Inflammatory macrophage treated with lipopolysaccharide for 1 hour (primary cell): ENCODE measurements around the gene CCBE1.
A peak's percentile ranks its signal among the peaks of the same experiment; 100 is the strongest.
"Not testable (repeated sequence)": the region's sequence is repeated elsewhere in the genome, so short reads cannot be mapped to it uniquely, and the experiment has no call there.

Source experiments
- DNase-seq, 2 donors: peaks; one replicate each; pipeline ENCODE4 v3.0.0-alpha.2; 2020 to 2022

The CCBE1 gene

GRCh38 chr18:59697236-59697932 is at the start of gene CCBE1:
TSS of gene CCBE1 (minus strand) at chr18:59697423.
- DNase-seq: peak in 1 of 2 donors; percentile 20

GRCh38 chr18:59744271-59744721 is 47.1 kb upstream of the CCBE1 start:
- DNase-seq: no peak

GRCh38 chr18:59743566-59743965 is 46.3 kb upstream of the CCBE1 start:
- no peak for DNase-seq

DNA sequence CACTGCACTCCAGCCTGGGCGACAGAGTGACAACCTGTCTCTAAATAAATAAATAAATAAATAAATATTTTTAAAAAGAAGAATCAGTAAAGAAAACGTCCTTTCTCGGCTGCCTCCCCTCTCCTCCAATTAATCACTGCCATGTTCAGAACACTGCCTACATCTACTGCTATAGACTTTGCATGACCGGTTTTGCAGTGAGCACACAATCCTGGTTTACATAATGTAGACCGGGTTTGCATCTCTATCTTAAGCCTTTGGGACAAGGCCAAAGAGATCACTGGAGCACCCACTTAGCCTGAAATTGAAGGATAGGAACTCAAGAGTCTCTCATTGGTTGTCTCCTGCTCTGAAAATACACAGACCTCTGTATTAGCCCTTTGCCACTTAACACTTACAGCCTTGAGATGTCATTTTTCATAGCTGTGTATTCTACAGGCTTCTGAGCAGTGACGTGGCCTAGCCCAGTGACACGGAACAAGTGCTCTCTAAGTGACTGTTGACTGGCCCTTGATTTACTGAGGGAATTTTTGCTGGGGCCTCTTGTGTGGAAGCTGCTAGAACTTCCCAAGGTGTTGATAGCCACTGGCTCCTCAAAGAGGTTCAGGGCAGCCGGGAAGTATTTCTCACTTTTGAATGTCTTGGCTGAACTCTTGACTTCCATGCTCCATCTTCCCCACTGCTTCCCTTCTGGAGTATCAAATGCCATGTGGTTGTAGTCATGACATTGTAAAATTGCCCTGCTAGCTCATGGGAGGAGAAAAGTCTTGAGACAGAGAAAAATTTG is 45.3 kb upstream of the CCBE1 start:
- DNase-seq: no peak

- DNase-seq: no peak
Observed at GRCh38 chr18:59740141-59740540, 42.9 kb upstream of the CCBE1 start.

- DNase-seq: no peak
Observed at GRCh38 chr18:59737776-59738300, 40.6 kb upstream of the CCBE1 start.

GRCh38 chr18:59737335-59737734 is 40.1 kb upstream of the CCBE1 start:
- DNase-seq: not testable (repeated sequence)

DNA sequence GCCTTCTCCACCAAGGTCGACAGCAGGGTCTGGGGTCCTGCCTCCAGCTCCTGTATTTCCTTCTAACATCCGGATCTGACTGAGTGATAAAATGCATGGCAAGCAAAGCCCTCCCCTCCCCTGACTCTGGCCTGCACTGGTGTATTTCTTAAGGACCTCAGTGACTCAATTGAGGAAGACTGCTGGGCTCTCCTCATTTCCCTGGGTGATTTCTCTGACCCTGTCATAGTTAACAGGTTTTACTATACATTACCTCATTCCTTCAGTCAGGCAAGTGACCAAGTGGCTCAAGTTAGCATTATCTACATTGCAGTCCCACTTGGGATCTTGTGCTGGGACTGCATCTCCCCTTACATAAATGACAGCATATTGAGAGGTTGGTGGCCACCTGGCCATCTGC is 38.8 kb upstream of the CCBE1 start:
- no peak for DNase-seq

DNA sequence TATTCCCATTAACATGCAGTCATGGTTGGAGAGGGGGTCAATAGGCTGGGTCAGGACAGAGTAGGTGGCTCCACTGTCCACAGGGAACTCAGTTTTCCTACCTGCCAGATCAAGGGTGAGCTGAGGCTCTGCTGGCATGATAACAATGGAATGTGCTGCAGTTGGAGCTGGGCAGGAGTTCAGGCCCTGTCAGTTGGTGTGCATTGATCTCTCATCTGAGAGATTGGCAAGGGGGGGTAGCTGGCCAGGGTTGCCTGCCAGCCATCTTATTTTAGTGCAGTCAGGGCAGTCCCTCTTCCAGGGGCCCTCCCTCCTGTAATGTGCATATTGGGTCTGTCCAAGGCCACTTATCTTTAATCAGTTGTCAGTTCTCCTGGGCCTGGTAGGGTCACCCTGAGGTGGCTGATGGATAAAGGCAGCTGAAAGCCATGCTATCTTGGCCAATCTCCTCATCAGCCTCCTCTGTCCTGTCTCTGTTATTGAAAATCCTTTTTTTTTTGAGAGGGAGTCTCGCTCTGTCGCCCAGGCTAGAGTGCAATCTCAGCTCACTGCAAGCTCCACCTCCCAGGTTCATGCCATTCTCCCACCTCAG is 38.1 kb upstream of the CCBE1 start:
- DNase-seq: no peak

- no peak for DNase-seq
Observed at GRCh38 chr18:59733421-59733820, 36.2 kb upstream of the CCBE1 start.

- DNase-seq: no peak
Observed at GRCh38 chr18:59730896-59731295, 33.7 kb upstream of the CCBE1 start.

- DNase-seq: no peak
Observed at GRCh38 chr18:59729781-59730180, 32.6 kb upstream of the CCBE1 start.

DNA sequence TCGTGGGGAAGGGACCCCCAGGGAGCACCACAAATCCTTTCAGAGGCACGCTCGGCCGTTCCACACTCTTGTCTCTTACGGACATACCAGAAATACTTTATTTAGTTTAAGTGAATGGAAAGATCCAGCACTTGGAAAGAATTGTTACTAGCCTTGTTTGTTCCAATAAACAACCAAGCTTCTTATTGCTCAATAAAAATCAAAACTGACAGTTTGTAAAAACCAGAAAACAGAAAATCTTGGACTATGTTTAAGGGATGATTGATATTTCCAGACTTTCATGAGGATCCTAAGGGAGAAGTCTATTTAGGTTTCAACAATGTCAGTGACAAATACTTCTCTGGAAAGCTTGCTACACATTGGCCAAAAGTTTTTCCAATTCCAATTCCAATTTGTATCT is 31.6 kb upstream of the CCBE1 start:
- no peak for DNase-seq

DNA sequence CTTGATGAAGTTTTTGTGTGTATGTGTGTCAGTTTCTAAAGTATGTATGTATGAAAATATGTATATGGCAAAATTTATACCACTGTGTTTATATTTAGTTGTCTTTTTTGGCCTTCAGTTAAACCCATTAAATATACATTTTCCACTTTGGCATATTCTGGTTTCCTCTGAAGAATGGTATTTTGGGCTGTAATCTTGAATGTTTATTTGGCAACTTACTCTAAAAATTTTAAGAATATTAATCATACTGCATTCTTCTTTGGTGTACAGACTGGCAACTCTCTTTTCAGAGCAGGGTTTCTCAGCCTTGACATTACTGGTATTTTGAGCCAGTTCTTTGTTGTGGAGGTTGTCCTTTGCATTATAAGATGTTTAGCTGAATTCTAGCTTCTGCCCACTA is 27.9 kb upstream of the CCBE1 start:
- no peak for DNase-seq

DNA sequence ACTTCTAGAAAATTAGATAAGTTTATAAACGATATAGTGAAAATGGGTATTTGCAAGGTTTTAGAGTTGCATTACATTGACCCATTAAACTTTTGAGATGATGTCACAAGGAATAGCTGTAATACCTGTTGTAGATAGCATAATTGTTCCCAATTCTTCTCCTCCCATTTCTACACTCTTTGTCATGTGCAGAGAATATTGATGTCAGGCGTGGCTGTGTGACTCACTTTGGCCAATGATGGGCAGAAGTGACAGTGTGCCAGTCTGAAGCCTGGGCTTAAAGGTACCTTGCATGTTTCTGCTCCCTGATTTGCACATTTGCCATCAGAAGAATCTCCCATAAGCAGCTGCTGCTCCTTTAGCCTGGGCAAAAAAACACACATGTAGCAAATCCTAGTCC is 26.9 kb upstream of the CCBE1 start:
- DNase-seq: no peak

- DNase-seq: no peak
Observed at GRCh38 chr18:59721931-59722330, 24.7 kb upstream of the CCBE1 start.

DNA sequence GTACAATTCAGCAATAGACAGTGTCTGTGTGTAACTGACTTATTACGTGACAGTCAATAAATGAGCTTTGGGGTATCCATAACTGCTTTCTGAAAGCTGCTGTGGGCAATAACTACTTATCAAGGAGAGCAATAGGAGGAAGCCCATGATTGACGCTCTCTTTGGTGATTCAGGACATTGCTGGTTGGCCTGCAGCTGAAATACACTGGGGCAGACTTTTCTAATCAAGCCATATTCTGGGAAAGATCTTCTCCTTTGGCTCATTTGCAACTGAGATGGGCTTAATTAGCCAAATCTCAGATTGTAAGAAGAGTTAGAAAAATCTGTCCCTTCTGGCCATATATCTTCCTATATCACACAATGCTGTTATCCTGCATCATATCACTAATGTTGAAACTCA is 24.0 kb upstream of the CCBE1 start:
- no peak for DNase-seq

DNA sequence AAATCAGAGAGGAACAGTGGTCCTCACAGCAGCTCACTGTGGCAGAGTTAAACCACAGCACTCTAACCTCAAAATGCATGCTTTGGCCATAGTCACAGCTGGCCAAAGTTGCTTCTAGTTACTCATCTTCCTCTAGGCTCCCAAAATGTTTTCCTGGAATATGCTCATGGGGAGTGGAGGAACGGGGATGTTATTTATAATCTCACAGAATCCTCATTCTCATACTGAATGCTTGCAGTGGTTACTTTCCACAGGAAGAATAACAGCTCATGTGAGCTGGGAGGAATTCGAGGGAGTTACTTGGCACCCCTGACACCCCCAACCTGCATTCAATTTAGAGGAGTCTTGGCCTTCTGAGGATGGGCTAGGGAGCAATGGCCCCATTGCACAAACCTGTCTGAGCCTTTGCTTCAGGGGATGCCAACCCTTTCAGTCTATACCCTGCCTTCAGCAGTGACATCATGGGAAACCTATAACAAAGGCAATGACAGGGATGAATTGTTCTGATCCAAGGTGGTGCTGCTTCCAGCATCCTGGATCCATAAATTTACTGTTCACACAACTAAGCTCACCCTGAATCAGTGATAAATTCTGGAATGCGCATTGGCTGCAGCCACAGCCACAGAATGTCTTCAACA is 22.4 kb upstream of the CCBE1 start:
- DNase-seq: no peak

DNA sequence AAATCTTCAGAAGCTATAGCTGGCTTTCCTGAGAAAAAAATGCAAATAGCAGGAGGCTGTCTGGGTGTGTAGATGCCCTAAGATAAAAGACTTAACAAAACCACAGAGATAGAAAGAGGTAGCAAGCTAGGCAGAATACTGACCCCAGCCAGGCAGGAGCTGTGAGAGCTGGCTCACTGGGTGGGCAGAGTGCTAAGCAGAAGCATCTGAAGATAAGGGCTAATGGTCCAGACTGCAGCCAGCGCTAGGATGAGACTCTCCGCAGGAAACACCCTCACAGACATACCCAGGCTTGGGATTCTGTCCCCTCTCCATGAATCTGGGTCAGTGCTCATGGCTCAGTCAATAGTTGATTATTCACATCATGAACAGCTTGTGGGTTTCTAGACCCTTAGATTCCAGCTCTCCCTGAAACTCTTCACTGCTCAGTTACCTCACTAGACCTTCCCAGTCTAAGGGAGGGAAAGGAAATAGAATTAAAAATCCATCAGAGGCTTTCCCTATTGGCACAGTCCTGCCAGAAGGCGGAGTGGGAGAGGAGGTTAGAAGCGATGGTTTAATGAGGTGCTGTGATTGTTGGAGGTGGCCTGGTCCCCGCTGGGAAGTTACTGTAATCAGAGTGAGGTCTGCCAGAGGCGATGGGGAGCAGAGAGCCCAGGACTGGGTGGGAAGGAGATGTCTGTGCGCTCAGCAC is 21.4 kb upstream of the CCBE1 start:
- no peak for DNase-seq

- no peak for DNase-seq
Observed at GRCh38 chr18:59718108-59718463, 20.9 kb upstream of the CCBE1 start.

GRCh38 chr18:59717291-59717690 is 20.1 kb upstream of the CCBE1 start:
- no peak for DNase-seq

GRCh38 chr18:59715966-59716369 is 18.7 kb upstream of the CCBE1 start:
- DNase-seq: no peak

GRCh38 chr18:59715445-59715844 is 18.2 kb upstream of the CCBE1 start:
- DNase-seq: no peak
